HG03025 (cell line): ENCODE results near the gene ELAVL4.
"Not testable (repeated sequence)": the region's sequence is repeated elsewhere in the genome, so short reads cannot be mapped to it uniquely, and the experiment has no call there.

Source experiments
- ATAC-seq: cut with Tn5 transposase; IDR thresholded peaks from one replicate; pipeline ENCODE4 v1.9.1; 2021; ENCODE audit warnings: mild to moderate bottlenecking, moderate library complexity; ENCODE audit not compliant: unreplicated experiment, low FRiP score

ELAVL4 gene

GRCh38 chr1:50112193-50112592 lies 3.5 kb downstream of the ELAVL4 start:
- no peak for ATAC-seq

GRCh38 chr1:50123071-50123470 lies 14.4 kb downstream of the ELAVL4 start:
- ATAC-seq, result no peak

GRCh38 chr1:50126927-50127715 lies 18.4 kb downstream of the ELAVL4 start:
- ATAC-seq, result no peak

- no peak for ATAC-seq
Measured at GRCh38 chr1:50129201-50129600, 20.5 kb downstream of the ELAVL4 start.

GRCh38 chr1:50132347-50132894 lies 23.7 kb downstream of the ELAVL4 start:
- no peak for ATAC-seq

- ATAC-seq, result no peak
Measured at GRCh38 chr1:50135716-50136115, 27.0 kb downstream of the ELAVL4 start.

GRCh38 chr1:50139339-50140181 lies 30.8 kb downstream of the ELAVL4 start:
- ATAC-seq, result no peak

- no peak for ATAC-seq
Measured at GRCh38 chr1:50140182-50140447, 31.4 kb downstream of the ELAVL4 start.

- ATAC-seq, result no peak
Measured at GRCh38 chr1:50147191-50147850, 38.6 kb downstream of the ELAVL4 start.

GRCh38 chr1:50148142-50148923 lies 39.6 kb downstream of the ELAVL4 start:
- no peak for ATAC-seq

GRCh38 chr1:50152236-50152635 lies 43.5 kb downstream of the ELAVL4 start:
- no peak for ATAC-seq

GRCh38 chr1:50155541-50155940 lies 46.8 kb downstream of the ELAVL4 start:
- no peak for ATAC-seq

- no peak for ATAC-seq
Measured at GRCh38 chr1:50156241-50157010, 47.7 kb downstream of the ELAVL4 start.

- no peak for ATAC-seq
Measured at GRCh38 chr1:50157306-50157941, 48.7 kb downstream of the ELAVL4 start.

- no peak for ATAC-seq
Measured at GRCh38 chr1:50158421-50158820, 49.7 kb downstream of the ELAVL4 start.

GRCh38 chr1:50163680-50164079 lies 55.0 kb downstream of the ELAVL4 start:
- ATAC-seq, result no peak

GRCh38 chr1:50166351-50166750 lies 57.6 kb downstream of the ELAVL4 start:
- not testable (repeated sequence) for ATAC-seq

- ATAC-seq, result no peak
Measured at GRCh38 chr1:50172299-50172698, 63.6 kb downstream of the ELAVL4 start.

- ATAC-seq, result no peak
Measured at GRCh38 chr1:50174101-50174500, 65.4 kb downstream of the ELAVL4 start.
